MM.1S (cell line): ENCODE measurements around the gene ITGA11.

Experiments
- CTCF ChIP-seq: fragments of 300-600 bp; sonication (generic); IDR thresholded peaks from 2 replicates; pipeline ENCODE4 v1.5.1; 2016; ENCODE audit warnings: antibody characterized with exemption, low read length, mixed read lengths
- EZH2 ChIP-seq: fragments of 300-600 bp; sonication (generic); optimal IDR thresholded peaks from 2 replicates; pipeline ENCODE3; 2017; ENCODE audit warnings: low read depth, mild to moderate bottlenecking, antibody characterized with exemption, low read length, mixed read lengths
- EZH2phosphoT487 ChIP-seq: fragments of 300-600 bp; sonication (generic); IDR thresholded peaks from 2 replicates; pipeline ENCODE4 v1.6.1; 2018; ENCODE audit warnings: antibody characterized with exemption, low read length

GRCh38 chr15:68295014-68295805, 136.8 kb downstream of the ITGA11 start:
- TF ChIP-seq CTCF (no peak), EZH2phosphoT487 (no peak), EZH2 (no peak)
